ENCODE measurements around the gene IMMP2L. TPM values are rescaled to one million over a fixed set of nuclear protein-coding genes. Genes with fewer than 3 reads are reported as not detected.

IMMP2L gene
- total RNA-seq, 1 experiment from 2014 or later = 13.6 TPM

DNA sequence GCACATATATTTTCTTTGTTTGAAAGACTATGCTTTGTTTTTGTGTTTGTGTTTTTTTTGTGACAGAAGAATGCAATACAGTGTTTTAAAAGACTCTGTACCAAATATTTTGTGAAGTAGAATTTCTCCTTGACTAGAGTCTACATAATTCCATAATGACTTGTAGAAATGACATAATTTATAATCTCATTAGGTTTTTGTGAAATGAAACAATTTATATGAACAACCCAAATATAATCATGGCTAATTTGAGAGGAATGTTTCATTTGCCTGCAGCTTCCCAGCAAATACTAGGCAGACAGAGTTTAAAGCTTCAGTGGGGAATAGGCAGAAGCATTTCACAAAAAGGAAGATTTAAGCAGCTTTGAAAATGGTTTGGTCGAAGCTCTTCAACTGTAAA is 686.9 kb downstream of the IMMP2L start (continued):
- TF ChIP-seq ZNF532 (CRISPR knock-in tag; IDR thresholded peaks at IDR 0.05; ENCODE audit: borderline replicate concordance) = no peak
- TF ChIP-seq, protein P1, sequence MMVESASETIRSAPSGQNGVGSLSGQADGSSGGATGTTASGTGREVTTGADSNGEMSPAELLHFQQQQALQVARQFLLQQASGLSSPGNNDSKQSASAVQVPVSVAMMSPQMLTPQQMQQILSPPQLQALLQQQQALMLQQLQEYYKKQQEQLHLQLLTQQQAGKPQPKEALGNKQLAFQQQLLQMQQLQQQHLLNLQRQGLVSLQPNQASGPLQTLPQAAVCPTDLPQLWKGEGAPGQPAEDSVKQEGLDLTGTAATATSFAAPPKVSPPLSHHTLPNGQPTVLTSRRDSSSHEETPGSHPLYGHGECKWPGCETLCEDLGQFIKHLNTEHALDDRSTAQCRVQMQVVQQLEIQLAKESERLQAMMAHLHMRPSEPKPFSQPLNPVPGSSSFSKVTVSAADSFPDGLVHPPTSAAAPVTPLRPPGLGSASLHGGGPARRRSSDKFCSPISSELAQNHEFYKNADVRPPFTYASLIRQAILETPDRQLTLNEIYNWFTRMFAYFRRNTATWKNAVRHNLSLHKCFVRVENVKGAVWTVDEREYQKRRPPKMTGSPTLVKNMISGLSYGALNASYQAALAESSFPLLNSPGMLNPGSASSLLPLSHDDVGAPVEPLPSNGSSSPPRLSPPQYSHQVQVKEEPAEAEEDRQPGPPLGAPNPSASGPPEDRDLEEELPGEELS (CRISPR knock-in tag; IDR thresholded peaks at IDR 0.05) = no peak
- no peak for TF ChIP-seq ZNF396 (CRISPR knock-in tag; IDR thresholded peaks at IDR 0.05; ENCODE audit: borderline replicate concordance)
- TF ChIP-seq, protein P2, sequence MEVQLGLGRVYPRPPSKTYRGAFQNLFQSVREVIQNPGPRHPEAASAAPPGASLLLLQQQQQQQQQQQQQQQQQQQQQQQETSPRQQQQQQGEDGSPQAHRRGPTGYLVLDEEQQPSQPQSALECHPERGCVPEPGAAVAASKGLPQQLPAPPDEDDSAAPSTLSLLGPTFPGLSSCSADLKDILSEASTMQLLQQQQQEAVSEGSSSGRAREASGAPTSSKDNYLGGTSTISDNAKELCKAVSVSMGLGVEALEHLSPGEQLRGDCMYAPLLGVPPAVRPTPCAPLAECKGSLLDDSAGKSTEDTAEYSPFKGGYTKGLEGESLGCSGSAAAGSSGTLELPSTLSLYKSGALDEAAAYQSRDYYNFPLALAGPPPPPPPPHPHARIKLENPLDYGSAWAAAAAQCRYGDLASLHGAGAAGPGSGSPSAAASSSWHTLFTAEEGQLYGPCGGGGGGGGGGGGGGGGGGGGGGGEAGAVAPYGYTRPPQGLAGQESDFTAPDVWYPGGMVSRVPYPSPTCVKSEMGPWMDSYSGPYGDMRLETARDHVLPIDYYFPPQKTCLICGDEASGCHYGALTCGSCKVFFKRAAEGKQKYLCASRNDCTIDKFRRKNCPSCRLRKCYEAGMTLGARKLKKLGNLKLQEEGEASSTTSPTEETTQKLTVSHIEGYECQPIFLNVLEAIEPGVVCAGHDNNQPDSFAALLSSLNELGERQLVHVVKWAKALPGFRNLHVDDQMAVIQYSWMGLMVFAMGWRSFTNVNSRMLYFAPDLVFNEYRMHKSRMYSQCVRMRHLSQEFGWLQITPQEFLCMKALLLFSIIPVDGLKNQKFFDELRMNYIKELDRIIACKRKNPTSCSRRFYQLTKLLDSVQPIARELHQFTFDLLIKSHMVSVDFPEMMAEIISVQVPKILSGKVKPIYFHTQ (CRISPR knock-in tag; IDR thresholded peaks at IDR 0.05) = no peak

- Mint-ChIP-seq H3K27me3 (ENCODE audit: low read depth) (no peaks in the 10 kb centered on the region), H3K4me3 (no peak overlapping the region), H3K27ac (no peak overlapping the region), H3K4me1 (peaks cover 5% of the 10 kb centered on the region), H3K36me3 (0 out of 2 replicates have a peak, but pooled peaks cover 5% of the 10 kb centered on the region), H3K9me3 (0 out of 2 replicates have a peak, but pooled peaks cover 3% of the 10 kb centered on the region)
- DNase-seq (ENCODE audit: low spot score) = no peak
- peak; percentile 70 for ATAC-seq
- POLR2A ChIA-PET = no interaction called here
- TF ChIP-seq ZNF281 (CRISPR knock-in tag; IDR thresholded peaks at IDR 0.05) = no peak
- no peak for TF ChIP-seq ATF3 (CRISPR knock-in tag; conservative IDR thresholded peaks at IDR 0.05)
- CTCF ChIA-PET = interaction anchor here (0.6 to 1.3 kb wide), 2 partner anchors 226 to 430 kb away, joined by 4 to 5 read pairs; no protein-coding TSS in a partner anchor
Observed at GRCh38 chr7:110871856-110872255, 690.4 kb downstream of the IMMP2L start.

GRCh38 chr7:110870926-110871325 is 691.4 kb downstream of the IMMP2L start:
- H3K36me3 Mint-ChIP-seq = peaks cover 9% of the 10 kb centered on the region; the same call in 1 of the 2 replicates
- TF ChIP-seq NR3C1 (CRISPR knock-in tag; conservative IDR thresholded peaks at IDR 0.05; ENCODE audit: low read depth) (no peak), ZBTB21 (CRISPR knock-in tag; IDR thresholded peaks at IDR 0.05; ENCODE audit: borderline replicate concordance) (no peak), NR2C2 (CRISPR knock-in tag; IDR thresholded peaks at IDR 0.05) (no peak), HMGA2 (CRISPR knock-in tag; IDR thresholded peaks at IDR 0.05) (no peak), ZNF219 (CRISPR knock-in tag; IDR thresholded peaks at IDR 0.05; ENCODE audit: borderline replicate concordance) (no peak), PRDM15 (CRISPR knock-in tag; IDR thresholded peaks at IDR 0.05) (no peak), MYBL2 (CRISPR knock-in tag; IDR thresholded peaks at IDR 0.05) (no peak)
- TF ChIP-seq, protein P3, sequence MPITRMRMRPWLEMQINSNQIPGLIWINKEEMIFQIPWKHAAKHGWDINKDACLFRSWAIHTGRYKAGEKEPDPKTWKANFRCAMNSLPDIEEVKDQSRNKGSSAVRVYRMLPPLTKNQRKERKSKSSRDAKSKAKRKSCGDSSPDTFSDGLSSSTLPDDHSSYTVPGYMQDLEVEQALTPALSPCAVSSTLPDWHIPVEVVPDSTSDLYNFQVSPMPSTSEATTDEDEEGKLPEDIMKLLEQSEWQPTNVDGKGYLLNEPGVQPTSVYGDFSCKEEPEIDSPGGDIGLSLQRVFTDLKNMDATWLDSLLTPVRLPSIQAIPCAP (CRISPR knock-in tag; IDR thresholded peaks at IDR 0.05) = no peak

More at GRCh38 chr7:110870926-110871325, 691.4 kb downstream of the IMMP2L start:
- Mint-ChIP-seq H3K27ac (no peak overlapping the region), H3K9me3 (0 out of 2 replicates have a peak, but pooled peaks cover 4% of the 10 kb centered on the region), H3K4me1 (peaks cover 12% of the 10 kb centered on the region), H3K27me3 (ENCODE audit: low read depth) (no peaks in the 10 kb centered on the region), H3K4me3 (no peak overlapping the region)
- POLR2A ChIA-PET = no interaction called here
- ATAC-seq (peak; percentile 35), DNase-seq (ENCODE audit: low spot score) (no peak)
- CTCF ChIA-PET = interaction anchor here (1.3 kb wide), 1 partner anchor 429 kb away, joined by 4 read pairs; no protein-coding TSS in a partner anchor

Measured in WTC11 (cell line).